ENCODE measurements around the gene C1orf74.

DNA sequence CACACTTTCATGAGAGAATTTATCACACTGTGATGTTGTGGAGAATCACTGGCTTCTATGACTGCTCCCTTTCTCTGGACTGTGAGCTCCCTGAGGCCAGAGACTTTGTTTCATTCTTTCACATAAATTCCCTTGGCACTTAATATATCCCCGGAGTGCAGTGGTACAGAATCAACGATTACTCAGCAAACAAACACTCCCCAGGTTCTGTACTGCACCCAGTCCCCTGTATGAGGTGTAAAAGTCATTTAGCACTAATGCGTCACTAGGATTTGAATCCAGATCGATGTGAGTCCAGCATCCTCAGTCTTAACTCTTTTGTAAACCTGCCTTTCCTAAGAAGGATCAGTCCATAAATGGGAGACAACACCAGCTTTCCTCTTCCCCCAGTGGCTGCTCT is 36.6 kb upstream of the C1orf74 start:
- TF ChIP-seq POLR2AphosphoS5 (IDR thresholded peaks at IDR 0.05): no peak
- TF ChIP-seq, protein P1, sequence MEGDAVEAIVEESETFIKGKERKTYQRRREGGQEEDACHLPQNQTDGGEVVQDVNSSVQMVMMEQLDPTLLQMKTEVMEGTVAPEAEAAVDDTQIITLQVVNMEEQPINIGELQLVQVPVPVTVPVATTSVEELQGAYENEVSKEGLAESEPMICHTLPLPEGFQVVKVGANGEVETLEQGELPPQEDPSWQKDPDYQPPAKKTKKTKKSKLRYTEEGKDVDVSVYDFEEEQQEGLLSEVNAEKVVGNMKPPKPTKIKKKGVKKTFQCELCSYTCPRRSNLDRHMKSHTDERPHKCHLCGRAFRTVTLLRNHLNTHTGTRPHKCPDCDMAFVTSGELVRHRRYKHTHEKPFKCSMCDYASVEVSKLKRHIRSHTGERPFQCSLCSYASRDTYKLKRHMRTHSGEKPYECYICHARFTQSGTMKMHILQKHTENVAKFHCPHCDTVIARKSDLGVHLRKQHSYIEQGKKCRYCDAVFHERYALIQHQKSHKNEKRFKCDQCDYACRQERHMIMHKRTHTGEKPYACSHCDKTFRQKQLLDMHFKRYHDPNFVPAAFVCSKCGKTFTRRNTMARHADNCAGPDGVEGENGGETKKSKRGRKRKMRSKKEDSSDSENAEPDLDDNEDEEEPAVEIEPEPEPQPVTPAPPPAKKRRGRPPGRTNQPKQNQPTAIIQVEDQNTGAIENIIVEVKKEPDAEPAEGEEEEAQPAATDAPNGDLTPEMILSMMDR (IDR thresholded peaks at IDR 0.05): no peak
- TF ChIP-seq POLR2A (IDR thresholded peaks at IDR 0.05): no peak
- no peak for TF ChIP-seq EP300 (IDR thresholded peaks at IDR 0.05; ENCODE audit: low read depth)
